ENCODE measurements around the gene WBP1L.

DNA sequence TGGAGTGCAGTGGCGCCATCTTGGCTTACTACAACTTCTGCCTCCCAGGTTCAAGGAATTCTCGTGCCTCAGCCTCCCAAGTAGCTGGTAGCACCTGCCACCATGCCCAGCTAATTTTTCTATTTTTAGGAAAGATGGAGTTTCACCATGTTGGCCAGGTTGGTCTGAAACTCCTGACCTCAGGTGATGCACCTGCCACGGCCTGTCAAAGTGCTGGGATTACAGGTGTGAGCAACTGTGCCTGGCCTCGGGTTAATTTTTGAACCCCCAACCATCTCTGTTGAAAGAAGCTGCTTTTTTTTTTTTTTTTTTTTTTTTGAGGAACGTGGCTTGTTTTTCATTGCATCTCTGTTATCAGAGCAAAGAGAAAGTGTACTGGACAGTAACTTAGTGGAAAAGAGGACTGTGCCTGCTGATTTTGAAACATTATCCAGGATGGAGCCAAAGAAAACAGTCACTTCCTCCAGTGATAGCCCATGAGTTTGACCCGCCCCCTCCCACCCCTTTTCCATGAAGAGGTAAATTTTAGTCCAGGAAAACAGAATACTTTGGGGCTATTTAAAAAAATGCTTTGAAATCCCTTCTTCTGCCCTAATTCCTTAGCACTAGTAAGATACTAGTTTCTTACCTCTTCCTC is 38.3 kb downstream of the WBP1L start:
- TF ChIP-seq TAF1 (conservative IDR thresholded peaks at IDR 0.05) (no peak), FOXA1 (IDR thresholded peaks at IDR 0.05) (no peak), HNF4A (conservative IDR thresholded peaks at IDR 0.05) (peak; percentile 59 to 67)
- TF ChIP-seq, protein P1, sequence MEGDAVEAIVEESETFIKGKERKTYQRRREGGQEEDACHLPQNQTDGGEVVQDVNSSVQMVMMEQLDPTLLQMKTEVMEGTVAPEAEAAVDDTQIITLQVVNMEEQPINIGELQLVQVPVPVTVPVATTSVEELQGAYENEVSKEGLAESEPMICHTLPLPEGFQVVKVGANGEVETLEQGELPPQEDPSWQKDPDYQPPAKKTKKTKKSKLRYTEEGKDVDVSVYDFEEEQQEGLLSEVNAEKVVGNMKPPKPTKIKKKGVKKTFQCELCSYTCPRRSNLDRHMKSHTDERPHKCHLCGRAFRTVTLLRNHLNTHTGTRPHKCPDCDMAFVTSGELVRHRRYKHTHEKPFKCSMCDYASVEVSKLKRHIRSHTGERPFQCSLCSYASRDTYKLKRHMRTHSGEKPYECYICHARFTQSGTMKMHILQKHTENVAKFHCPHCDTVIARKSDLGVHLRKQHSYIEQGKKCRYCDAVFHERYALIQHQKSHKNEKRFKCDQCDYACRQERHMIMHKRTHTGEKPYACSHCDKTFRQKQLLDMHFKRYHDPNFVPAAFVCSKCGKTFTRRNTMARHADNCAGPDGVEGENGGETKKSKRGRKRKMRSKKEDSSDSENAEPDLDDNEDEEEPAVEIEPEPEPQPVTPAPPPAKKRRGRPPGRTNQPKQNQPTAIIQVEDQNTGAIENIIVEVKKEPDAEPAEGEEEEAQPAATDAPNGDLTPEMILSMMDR (IDR thresholded peaks at IDR 0.05; ENCODE audit: low read depth, low read length, missing input control): no peak

Data from liver (tissue), 3 donors.